B cell (primary cell): ENCODE measurements around the gene RFT1. TPM values are rescaled to one million over a fixed set of nuclear protein-coding genes. Genes with fewer than 3 reads are reported as not detected.

Source experiments
- ATAC-seq: fragments of 200-7000 bp; cut with Tn5 transposase; one replicate; pipeline ENCODE4 v1.10.0; 2021; ENCODE audit warnings: low read depth, mild to moderate bottlenecking, moderate number of reproducible peaks, moderate library complexity
- CTCF ChIA-PET: fragments of 350-600 bp; sonication (Branson Sonifier 250); formaldehyde crosslinking; loops from one replicate; lab custom pipeline; 2021; ENCODE audit warnings: antibody characterized with exemption, inconsistent platforms; lab: Charles Lee
- POLR2A ChIA-PET: fragments of 350-600 bp; sonication (Branson Sonifier 250); formaldehyde crosslinking; loops from one replicate; lab custom pipeline; 2021; ENCODE audit warnings: antibody characterized with exemption; lab: Charles Lee
- DNase-seq: peaks from one replicate; pipeline ENCODE4 v3.0.0; 2013
- H2AFZ ChIP-seq: 2 replicates; pipeline ENCODE4 v1.6.1; 2012; ENCODE audit warnings: mild to moderate bottlenecking, low read depth, low read length; ENCODE audit not compliant: insufficient read depth, poor library complexity, severe bottlenecking
- H3K27ac ChIP-seq, 2 donors: 1 replicate in 1 of 2; 2 replicates in 1 of 2; pipeline ENCODE4 v1.5.1; 2012 to 2013; ENCODE audit warnings: low read length in 2 of 2, mild to moderate bottlenecking in 2 of 2, moderate library complexity in 1 of 2
- H3K27me3 ChIP-seq, 4 experiments: fragments of 200-600 bp in 1 of 4; sonication (generic) in 1 of 4; replicated peaks in 1 of 4; 1 replicate in 2 of 4; 2 replicates in 2 of 4; pipeline versions ENCODE4 v1.6.1 to v1.7.0; 2013 to 2016; ENCODE audit warnings: low read length in 3 of 4, mild to moderate bottlenecking in 2 of 4, mixed read lengths in 1 of 4, moderate library complexity in 1 of 4; ENCODE audit not compliant: insufficient read depth in 4 of 4, control insufficient read depth in 3 of 4; ENCODE audit errors: control extremely low read depth in 1 of 4
- H3K36me3 ChIP-seq, 2 experiments: replicated peaks in 1 of 2; 1 replicate in 1 of 2; 2 replicates in 1 of 2; pipeline versions ENCODE4 v1.6.1 to v1.7.1; 2013; ENCODE audit warnings: low read length in 1 of 2; ENCODE audit not compliant: insufficient read depth in 2 of 2, control insufficient read depth in 1 of 2; ENCODE audit errors: control extremely low read depth in 1 of 2, extremely low read depth in 1 of 2
- H3K4me1 ChIP-seq, 2 donors: fragments of 200-600 bp in 1 of 2; sonication (generic) in 1 of 2; 1 replicate in 1 of 2; 2 replicates in 1 of 2; pipeline versions ENCODE4 v1.5.1 to v1.6.1; 2013 to 2017; ENCODE audit warnings: low read length in 2 of 2; ENCODE audit not compliant: control insufficient read depth in 2 of 2, insufficient read depth in 2 of 2
- H3K4me2 ChIP-seq: replicated peaks from 2 replicates; pipeline ENCODE3; 2012; ENCODE audit warnings: mild to moderate bottlenecking, low read depth, low read length; ENCODE audit not compliant: poor library complexity, severe bottlenecking
- H3K4me3 ChIP-seq, 5 experiments: fragments of 200-600 bp in 1 of 5; sonication (generic) in 1 of 5; 1 replicate in 3 of 5; 2 replicates in 2 of 5; pipeline versions ENCODE4 v1.5.1 to v1.7.0; 2011 to 2016; ENCODE audit warnings: low read length in 4 of 5, mild to moderate bottlenecking in 4 of 5, low read depth in 2 of 5, control low read depth in 1 of 5, moderate library complexity in 1 of 5; ENCODE audit not compliant: insufficient read depth in 1 of 5; ENCODE audit errors: control extremely low read depth in 1 of 5, extremely low read depth in 1 of 5
- H3K79me2 ChIP-seq: fragments of 200-600 bp; sonication (generic); one replicate; pipeline ENCODE4 v1.6.0; 2016; ENCODE audit warnings: low read length; ENCODE audit not compliant: control insufficient read depth, insufficient read depth
- H3K9ac ChIP-seq: fragments of 200-600 bp; sonication (generic); 2 replicates; pipeline ENCODE4 v1.6.1; 2017; ENCODE audit warnings: mild to moderate bottlenecking, low read length, moderate library complexity
- H3K9me3 ChIP-seq, 3 donors: one replicate each; pipeline versions ENCODE4 v1.6.1 to v1.7.1; 2013; ENCODE audit warnings: low read length in 2 of 3; ENCODE audit not compliant: control insufficient read depth in 2 of 3, insufficient read depth in 1 of 3; ENCODE audit errors: control extremely low read depth in 1 of 3
- H4K20me1 ChIP-seq: 2 replicates; pipeline ENCODE4 v1.6.0; 2012; ENCODE audit warnings: mild to moderate bottlenecking, low read length; ENCODE audit not compliant: insufficient read depth, control insufficient read depth, poor library complexity, severe bottlenecking
- H3K27ac Mint-ChIP-seq: one replicate; pipeline ENCODE4 v1.8.0; 2021; ENCODE audit warnings: mixed read lengths
- H3K27me3 Mint-ChIP-seq: one replicate; pipeline ENCODE4 v1.8.0; 2021; ENCODE audit warnings: mixed read lengths
- H3K4me1 Mint-ChIP-seq: one replicate; pipeline ENCODE4 v1.8.0; 2021; ENCODE audit warnings: mixed read lengths
- H3K4me3 Mint-ChIP-seq: one replicate; pipeline ENCODE4 v1.8.0; 2021; ENCODE audit warnings: mixed read lengths
- H3K9me3 Mint-ChIP-seq: one replicate; pipeline ENCODE4 v1.8.0; 2022; ENCODE audit warnings: mixed read lengths; ENCODE audit not compliant: insufficient read depth
- CTCF ChIP-seq: fragments of 200-600 bp; IDR thresholded peaks from one replicate; pipeline ENCODE4 v1.8.0; 2022; ENCODE audit warnings: antibody characterized with exemption, mild to moderate bottlenecking
- EZH2 ChIP-seq: IDR thresholded peaks from 2 replicates; pipeline ENCODE4 v1.6.1; 2012; ENCODE audit warnings: borderline replicate concordance, low read depth, mild to moderate bottlenecking, moderate library complexity, low read length; ENCODE audit not compliant: insufficient read depth, poor library complexity, severe bottlenecking
- WGBS: methylation state at CpG from one replicate; pipeline ENCODE4 v1.1.5; 2013; ENCODE audit warnings: missing lambda C conversion rate; ENCODE audit not compliant: insufficient coverage; 5-methylcytosine and 5-hydroxymethylcytosine counted together
- intact Hi-C: fragments of 100-400 bp; cut with micrococcal nuclease; formaldehyde crosslinking; loops from one replicate; pipeline ENCODE4 v1.10.0; 2022
- polyA plus RNA-seq: library from polyadenylated mRNA; depleted of rRNA; stranded (reverse); fragments of >200 nt; gene quantifications from 2 replicates; pipeline ENCODE4 v1.2.3, GENCODE V29; 2012
- total RNA-seq, 2 donors: library from RNA; stranded (reverse); fragments of 120-200 nt in 1 of 2; gene quantifications; 1 replicate in 1 of 2; 2 replicates in 1 of 2; pipeline versions ENCODE4 v1.2.3 to v1.2.4, GENCODE V29; 2013 to 2022

The RFT1 gene
- total and polyA plus RNA-seq, 2 donors (not counting 1 experiment from before 2014, with no cell fraction given): 12.1 to 28.9 TPM

- ATAC-seq: no peak
- no peaks in the 10 kb centered on the region for H3K9me3 ChIP-seq
- H3K4me3 ChIP-seq: no peak overlapping the region
- no peak overlapping the region for H2AFZ ChIP-seq
- no peak for TF ChIP-seq CTCF
- no peak for TF ChIP-seq EZH2
- Mint-ChIP-seq H3K9me3 (no peaks in the 10 kb centered on the region), H3K4me3 (no peak overlapping the region), H3K27ac (no peak overlapping the region), H3K27me3 (no peaks in the 10 kb centered on the region), H3K4me1 (no peaks in the 10 kb centered on the region)
- no peaks in the 10 kb centered on the region for H3K27me3 ChIP-seq
- ChIA-PET POLR2A (no interaction called here), CTCF (no interaction called here)
- 100% methylated on average over 1 of the region's 5 CpGs for WGBS
- intact Hi-C loops: no loop called here
- no peak overlapping the region for H3K4me2 ChIP-seq
- no peak overlapping the region for H3K9ac ChIP-seq
- H4K20me1 ChIP-seq: no peaks in the 10 kb centered on the region
- H3K4me1 ChIP-seq: no peaks in the 10 kb centered on the region
- no peak overlapping the region for H3K27ac ChIP-seq
- DNase-seq: no peak
- H3K36me3 ChIP-seq: peaks cover 0 to 60% of the 10 kb centered on the region in 2 experiments
- no peaks in the 10 kb centered on the region for H3K79me2 ChIP-seq
Measured at GRCh38 chr3:53091011-53091410, 39.2 kb downstream of the RFT1 start.

- Histone ChIP-seq H3K4me1 (no peaks in the 10 kb centered on the region), H3K4me3 (no peak overlapping the region), H2AFZ (no peak overlapping the region), H3K27me3 (no peaks in the 10 kb centered on the region), H3K4me2 (no peak overlapping the region), H4K20me1 (no peaks in the 10 kb centered on the region), H3K79me2 (no peaks in the 10 kb centered on the region), H3K27ac (no peak overlapping the region), H3K36me3 (peaks cover 0 to 53% of the 10 kb centered on the region in 2 experiments), H3K9me3 (no peaks in the 10 kb centered on the region), H3K9ac (no peak overlapping the region)
- Mint-ChIP-seq H3K27ac (no peak overlapping the region), H3K4me1 (no peaks in the 10 kb centered on the region), H3K4me3 (no peak overlapping the region), H3K9me3 (no peaks in the 10 kb centered on the region), H3K27me3 (no peaks in the 10 kb centered on the region)
- WGBS: 100% methylated on average over 6 of the region's 6 CpGs
- ATAC-seq (no peak), DNase-seq (no peak)
- TF ChIP-seq CTCF: no peak
- no peak for TF ChIP-seq EZH2
- intact Hi-C loops: no loop called here
- ChIA-PET CTCF (no interaction called here), POLR2A (no interaction called here)
Measured at GRCh38 chr3:53089511-53089910, 40.7 kb downstream of the RFT1 start.
